Adipose tissue (tissue), 3 donors: ENCODE results near the gene PHAF1. TPM values are rescaled to one million over a fixed set of nuclear protein-coding genes. Genes with fewer than 3 reads are reported as not detected.

Experiments
- H3K27ac ChIP-seq: one replicate; pipeline ENCODE4 v1.5.1; 2013; ENCODE audit warnings: low read depth, low read length
- WGBS, 3 donors: extraction: QIAGEN DNeasy Blood & Tissue Kit; methylation state at CpG; one replicate each; pipeline ENCODE4 v1.1.7; 2013; 5-methylcytosine and 5-hydroxymethylcytosine counted together
- polyA plus RNA-seq, 3 donors: library from polyadenylated mRNA; stranded (reverse); fragments of 200-250 nt; gene quantifications; one replicate each; pipeline ENCODE4 v1.2.3, GENCODE V29; 2013
- donor health status: healthy with polysubstance abuse.
- donor health status: Bipolar disorder and iron deficiency.
- donor health status: healthy.

The PHAF1 gene
- polyA plus RNA-seq, 3 donors = 4.6 to 6.8 (median 6.6) TPM

GRCh38 chr16:67156143-67156844, 46.6 kb downstream of the PHAF1 start:
- WGBS, 3 donors = 55 to 78% (median 73%) methylated on average over 15 of the region's 15 CpGs
- H3K27ac ChIP-seq = no peak overlapping the region

GRCh38 chr16:67157106-67157748, 47.5 kb downstream of the PHAF1 start:
- no peak overlapping the region for H3K27ac ChIP-seq
- 70 to 79% (median 73%) methylated on average over 7 of the region's 7 CpGs for WGBS, 3 donors

GRCh38 chr16:67157892-67158635, 48.3 kb downstream of the PHAF1 start:
- 70 to 80% (median 80%) methylated on average over 7 of the region's 7 CpGs for WGBS, 3 donors
- H3K27ac ChIP-seq = no peak overlapping the region

- H3K27ac ChIP-seq = no peak overlapping the region
- 5 to 7% (median 7%) methylated on average over 34 of the region's 34 CpGs for WGBS, 3 donors
Observed at GRCh38 chr16:67158637-67159600, 49.2 kb downstream of the PHAF1 start.

- no peak overlapping the region for H3K27ac ChIP-seq
- WGBS, 3 donors = 57 to 66% (median 59%) methylated on average over 25 of the region's 25 CpGs
Observed at GRCh38 chr16:67161595-67162058, 51.9 kb downstream of the PHAF1 start.

- H3K27ac ChIP-seq = no peak overlapping the region
- WGBS, 3 donors = 29 to 60% (median 37%) methylated on average over 44 of the region's 44 CpGs
Observed at GRCh38 chr16:67162506-67163163, 52.9 kb downstream of the PHAF1 start.

GRCh38 chr16:67163164-67163998, 53.6 kb downstream of the PHAF1 start:
- no peak overlapping the region for H3K27ac ChIP-seq
- WGBS, 3 donors = 6 to 52% (median 10%) methylated on average over 90 to 98 of the region's 99 CpGs

GRCh38 chr16:67163999-67164558, 54.3 kb downstream of the PHAF1 start:
- no peak overlapping the region for H3K27ac ChIP-seq
- 1 to 27% (median 2%) methylated on average over 27 to 34 of the region's 34 CpGs for WGBS, 3 donors

- 2 to 4% (median 2%) methylated on average over 34 to 41 of the region's 41 CpGs for WGBS, 3 donors
- no peak within 1 kb of the TSS for H3K27ac ChIP-seq
Observed at GRCh38 chr16:67164599-67165061, 54.9 kb downstream of the PHAF1 start, which contains the start of gene HSF4. Gene HSF4 (plus strand): TSS chr16:67164745. CDS start chr16:67164812, 67 bp downstream.

- WGBS, 3 donors = 15 to 26% (median 17%) methylated on average over 68 to 85 of the region's 85 CpGs
- no peak overlapping the region for H3K27ac ChIP-seq
Observed at GRCh38 chr16:67165121-67166078, 55.7 kb downstream of the PHAF1 start.

GRCh38 chr16:67166110-67166547, 56.4 kb downstream of the PHAF1 start:
- WGBS, 3 donors = 42 to 54% (median 50%) methylated on average over 12 to 18 of the region's 18 CpGs
- H3K27ac ChIP-seq = no peak overlapping the region

- no peak overlapping the region for H3K27ac ChIP-seq
- 82 to 83% (median 83%) methylated on average over 5 of the region's 5 CpGs for WGBS, 3 donors
Observed at GRCh38 chr16:67166598-67167168, 56.9 kb downstream of the PHAF1 start.

- WGBS, 3 donors = 94 to 96% (median 94%) methylated on average over 7 of the region's 7 CpGs
- no peak overlapping the region for H3K27ac ChIP-seq
Observed at GRCh38 chr16:67167588-67167987, 57.8 kb downstream of the PHAF1 start.

- no peak overlapping the region for H3K27ac ChIP-seq
- 64 to 73% (median 66%) methylated on average over 9 of the region's 9 CpGs for WGBS, 3 donors
Observed at GRCh38 chr16:67169011-67169451, 59.3 kb downstream of the PHAF1 start.

- 10 to 11% (median 11%) methylated on average over 24 of the region's 24 CpGs for WGBS, 3 donors
- H3K27ac ChIP-seq = no peak overlapping the region
Observed at GRCh38 chr16:67169642-67170167, 60.0 kb downstream of the PHAF1 start.
